ENCODE measurements around the gene PDE11A.
"Not testable (repeated sequence)": the region's sequence is repeated elsewhere in the genome, so short reads cannot be mapped to it uniquely, and the experiment has no call there.

Gene PDE11A

DNA sequence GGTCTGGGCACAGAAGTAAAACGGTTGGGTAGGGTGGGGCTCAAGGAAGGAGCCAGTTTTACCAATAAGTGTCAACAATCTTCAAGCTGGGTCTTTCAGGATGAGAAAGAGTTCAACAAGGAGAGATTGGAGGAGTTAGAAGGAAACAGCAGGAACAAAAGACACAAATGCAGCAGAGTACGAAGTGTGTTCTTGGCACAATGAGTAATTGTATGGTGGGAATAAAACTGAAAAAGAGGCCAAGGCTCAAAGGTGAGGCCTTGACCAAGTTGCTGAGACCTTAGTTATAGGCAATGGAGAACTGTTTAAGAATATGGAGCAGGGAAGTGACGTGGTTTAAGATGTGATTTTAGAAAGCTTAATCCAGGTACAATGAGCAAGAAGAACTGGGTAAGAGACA, 230.3 kb downstream of the PDE11A start:
- Histone ChIP-seq H3K27ac (ENCODE audit: low read depth in 2 of 2, low read length in 2 of 2) (no peak overlapping the region), H3K4me1 (ENCODE audit: control insufficient read depth in 2 of 2, insufficient read depth in 2 of 2, low read length in 2 of 2) (peaks cover 0 to 13% of the 10 kb centered on the region in 2 donors), H3K27me3 (ENCODE audit: control insufficient read depth in 2 of 2, insufficient read depth in 2 of 2, low read length in 2 of 2) (no peaks in the 10 kb centered on the region), H3K36me3 (ENCODE audit: control insufficient read depth in 2 of 2, insufficient read depth in 2 of 2, low read length in 2 of 2) (no peaks in the 10 kb centered on the region), H3K4me3 (ENCODE audit: low read length in 2 of 2) (no peak overlapping the region), H3K9me3 (ENCODE audit: control insufficient read depth in 2 of 2, low read length in 2 of 2) (no peaks in the 10 kb centered on the region), H3K9ac (ENCODE audit: low read depth in 1 of 2, low read length in 2 of 2) (no peak overlapping the region)

DNA sequence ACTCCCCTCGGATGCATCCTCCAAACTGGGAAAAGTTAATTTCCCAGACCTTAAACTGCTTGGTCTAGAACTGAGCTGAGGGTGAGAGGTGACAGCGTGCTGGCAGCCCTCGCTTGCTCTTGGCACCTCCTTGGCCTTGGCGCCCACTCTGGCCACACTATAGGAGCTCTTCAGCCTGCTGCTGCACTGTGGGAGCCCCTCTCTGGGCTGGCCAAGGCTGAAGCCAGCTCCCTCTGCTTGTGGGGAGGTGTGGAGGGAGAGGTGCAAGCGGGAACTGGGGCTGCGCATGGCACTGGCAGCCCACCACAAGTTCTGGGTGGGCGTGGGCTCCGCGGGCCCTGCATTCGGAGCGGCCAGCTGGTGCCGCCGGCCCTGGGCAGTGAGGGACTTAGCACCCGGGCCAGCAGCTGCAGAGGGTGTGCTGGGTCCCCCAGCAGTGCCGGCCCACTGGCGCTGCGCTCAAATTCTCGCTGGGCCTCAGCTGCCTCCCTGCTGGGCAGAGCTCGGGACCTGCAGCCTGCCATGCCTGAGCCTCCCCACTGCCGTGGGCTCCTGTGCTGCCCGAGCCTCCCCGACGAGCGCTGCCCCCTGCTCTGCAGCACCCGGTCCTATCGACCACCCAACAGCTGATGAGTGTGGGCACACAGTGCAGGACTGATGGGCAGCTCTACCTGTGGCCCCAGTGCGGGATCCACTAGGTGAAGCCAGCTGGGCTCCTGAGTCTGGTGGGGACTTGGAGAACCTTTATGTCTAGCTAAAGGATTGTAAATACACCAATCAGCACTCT, 237.0 kb downstream of the PDE11A start:
- not testable (repeated sequence) for H3K27me3 ChIP-seq (ENCODE audit: control insufficient read depth in 2 of 2, insufficient read depth in 2 of 2, low read length in 2 of 2); H3K36me3 ChIP-seq (ENCODE audit: control insufficient read depth in 2 of 2, insufficient read depth in 2 of 2, low read length in 2 of 2); H3K4me3 ChIP-seq (ENCODE audit: low read length in 2 of 2); H3K9me3 ChIP-seq (ENCODE audit: control insufficient read depth in 2 of 2, low read length in 2 of 2); H3K27ac ChIP-seq (ENCODE audit: low read depth in 2 of 2, low read length in 2 of 2); H3K4me1 ChIP-seq (ENCODE audit: control insufficient read depth in 2 of 2, insufficient read depth in 2 of 2, low read length in 2 of 2); H3K9ac ChIP-seq (ENCODE audit: low read depth in 1 of 2, low read length in 2 of 2)

DNA sequence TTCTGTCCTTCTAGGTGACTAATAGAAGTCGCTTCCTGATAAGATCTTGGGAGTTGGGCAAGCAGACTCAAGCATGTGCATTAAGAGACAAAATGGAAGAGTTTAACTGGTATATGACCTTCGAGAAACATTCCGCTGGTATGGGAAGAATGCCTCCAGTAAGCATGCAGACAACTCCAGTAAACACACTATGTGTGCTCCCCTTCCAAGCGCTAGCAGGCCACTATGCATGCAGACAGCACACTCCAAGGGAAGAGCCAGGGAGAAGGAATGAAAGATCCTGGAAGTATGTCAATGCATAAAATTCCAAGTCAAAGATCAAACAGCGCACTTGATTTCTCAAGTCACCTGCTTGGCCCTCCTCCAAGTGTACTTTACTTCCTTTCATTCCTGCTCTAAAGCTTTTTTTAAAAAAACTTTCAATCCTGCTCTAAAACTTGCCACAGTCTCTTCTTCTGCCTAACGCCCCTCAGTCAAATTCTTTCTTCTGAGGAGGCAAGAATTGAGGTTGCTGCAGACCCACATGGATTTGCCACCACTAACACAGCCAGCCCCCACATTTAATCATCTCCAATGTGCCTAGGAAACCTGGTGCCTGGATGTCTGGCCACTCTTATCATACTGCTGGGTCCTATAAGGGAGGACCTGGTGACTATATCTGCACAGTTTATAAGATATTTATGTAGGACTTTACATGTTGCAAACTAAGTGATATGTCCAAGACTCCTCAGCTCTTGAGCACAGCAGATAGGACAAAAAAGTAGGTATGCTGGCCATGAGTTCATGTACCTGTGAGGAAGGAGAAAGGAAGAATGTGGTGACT, 239.8 kb downstream of the PDE11A start:
- Histone ChIP-seq H3K36me3 (ENCODE audit: control insufficient read depth in 2 of 2, insufficient read depth in 2 of 2, low read length in 2 of 2) (no peaks in the 10 kb centered on the region), H3K4me3 (ENCODE audit: low read length in 2 of 2) (no peak overlapping the region), H3K9ac (ENCODE audit: low read depth in 1 of 2, low read length in 2 of 2) (no peak overlapping the region), H3K4me1 (ENCODE audit: control insufficient read depth in 2 of 2, insufficient read depth in 2 of 2, low read length in 2 of 2) (peaks cover 0 to 3% of the 10 kb centered on the region in 2 donors), H3K27ac (ENCODE audit: low read depth in 2 of 2, low read length in 2 of 2) (no peak overlapping the region), H3K27me3 (ENCODE audit: control insufficient read depth in 2 of 2, insufficient read depth in 2 of 2, low read length in 2 of 2) (no peaks in the 10 kb centered on the region), H3K9me3 (ENCODE audit: control insufficient read depth in 2 of 2, low read length in 2 of 2) (no peaks in the 10 kb centered on the region)

- no peaks in the 10 kb centered on the region for H3K27me3 ChIP-seq (ENCODE audit: control insufficient read depth in 2 of 2, insufficient read depth in 2 of 2, low read length in 2 of 2)
- no peak overlapping the region for H3K27ac ChIP-seq (ENCODE audit: low read depth in 2 of 2, low read length in 2 of 2)
- no peaks in the 10 kb centered on the region for H3K36me3 ChIP-seq (ENCODE audit: control insufficient read depth in 2 of 2, insufficient read depth in 2 of 2, low read length in 2 of 2)
- H3K9ac ChIP-seq (ENCODE audit: low read depth in 1 of 2, low read length in 2 of 2) = no peak overlapping the region
- peaks cover 0 to 3% of the 10 kb centered on the region in 2 donors for H3K4me1 ChIP-seq (ENCODE audit: control insufficient read depth in 2 of 2, insufficient read depth in 2 of 2, low read length in 2 of 2)
- no peak overlapping the region for H3K4me3 ChIP-seq (ENCODE audit: low read length in 2 of 2)
- H3K9me3 ChIP-seq (ENCODE audit: control insufficient read depth in 2 of 2, low read length in 2 of 2) = no peaks in the 10 kb centered on the region
Observed at GRCh38 chr2:177830881-177831386, 241.6 kb downstream of the PDE11A start.

GRCh38 chr2:177828557-177828956, 244.0 kb downstream of the PDE11A start:
- Histone ChIP-seq H3K36me3 (ENCODE audit: control insufficient read depth in 2 of 2, insufficient read depth in 2 of 2, low read length in 2 of 2) (no peaks in the 10 kb centered on the region), H3K9me3 (ENCODE audit: control insufficient read depth in 2 of 2, low read length in 2 of 2) (no peaks in the 10 kb centered on the region), H3K9ac (ENCODE audit: low read depth in 1 of 2, low read length in 2 of 2) (no peak overlapping the region), H3K27ac (ENCODE audit: low read depth in 2 of 2, low read length in 2 of 2) (no peak overlapping the region), H3K4me1 (ENCODE audit: control insufficient read depth in 2 of 2, insufficient read depth in 2 of 2, low read length in 2 of 2) (peaks cover 0 to 3% of the 10 kb centered on the region in 2 donors), H3K27me3 (ENCODE audit: control insufficient read depth in 2 of 2, insufficient read depth in 2 of 2, low read length in 2 of 2) (no peaks in the 10 kb centered on the region), H3K4me3 (ENCODE audit: low read length in 2 of 2) (no peak overlapping the region)

GRCh38 chr2:177826897-177827296, 245.7 kb downstream of the PDE11A start:
- no peak overlapping the region for H3K27ac ChIP-seq (ENCODE audit: low read depth in 2 of 2, low read length in 2 of 2)
- no peak overlapping the region for H3K9ac ChIP-seq (ENCODE audit: low read depth in 1 of 2, low read length in 2 of 2)
- no peaks in the 10 kb centered on the region for H3K9me3 ChIP-seq (ENCODE audit: control insufficient read depth in 2 of 2, low read length in 2 of 2)
- H3K27me3 ChIP-seq (ENCODE audit: control insufficient read depth in 2 of 2, insufficient read depth in 2 of 2, low read length in 2 of 2) = peaks cover 0 to 2% of the 10 kb centered on the region in 2 donors
- H3K36me3 ChIP-seq (ENCODE audit: control insufficient read depth in 2 of 2, insufficient read depth in 2 of 2, low read length in 2 of 2) = no peaks in the 10 kb centered on the region
- no peak overlapping the region for H3K4me3 ChIP-seq (ENCODE audit: low read length in 2 of 2)
- H3K4me1 ChIP-seq (ENCODE audit: control insufficient read depth in 2 of 2, insufficient read depth in 2 of 2, low read length in 2 of 2) = no peaks in the 10 kb centered on the region

GRCh38 chr2:177822941-177823340, 249.6 kb downstream of the PDE11A start:
- Histone ChIP-seq H3K27me3 (ENCODE audit: control insufficient read depth in 2 of 2, insufficient read depth in 2 of 2, low read length in 2 of 2) (peaks cover 0 to 2% of the 10 kb centered on the region in 2 donors), H3K4me3 (ENCODE audit: low read length in 2 of 2) (no peak overlapping the region), H3K27ac (ENCODE audit: low read depth in 2 of 2, low read length in 2 of 2) (no peak overlapping the region), H3K4me1 (ENCODE audit: control insufficient read depth in 2 of 2, insufficient read depth in 2 of 2, low read length in 2 of 2) (no peaks in the 10 kb centered on the region), H3K36me3 (ENCODE audit: control insufficient read depth in 2 of 2, insufficient read depth in 2 of 2, low read length in 2 of 2) (no peaks in the 10 kb centered on the region), H3K9me3 (ENCODE audit: control insufficient read depth in 2 of 2, low read length in 2 of 2) (no peaks in the 10 kb centered on the region), H3K9ac (ENCODE audit: low read depth in 1 of 2, low read length in 2 of 2) (no peak overlapping the region)

- H3K9me3 ChIP-seq (ENCODE audit: control insufficient read depth in 2 of 2, low read length in 2 of 2) = no peaks in the 10 kb centered on the region
- no peak overlapping the region for H3K4me3 ChIP-seq (ENCODE audit: low read length in 2 of 2)
- H3K36me3 ChIP-seq (ENCODE audit: control insufficient read depth in 2 of 2, insufficient read depth in 2 of 2, low read length in 2 of 2) = no peaks in the 10 kb centered on the region
- no peak overlapping the region for H3K9ac ChIP-seq (ENCODE audit: low read depth in 1 of 2, low read length in 2 of 2)
- H3K27me3 ChIP-seq (ENCODE audit: control insufficient read depth in 2 of 2, insufficient read depth in 2 of 2, low read length in 2 of 2) = peaks cover 0 to 2% of the 10 kb centered on the region in 2 donors
- no peaks in the 10 kb centered on the region for H3K4me1 ChIP-seq (ENCODE audit: control insufficient read depth in 2 of 2, insufficient read depth in 2 of 2, low read length in 2 of 2)
- H3K27ac ChIP-seq (ENCODE audit: low read depth in 2 of 2, low read length in 2 of 2) = no peak overlapping the region
Observed at GRCh38 chr2:177818412-177818811, 254.2 kb downstream of the PDE11A start.

DNA sequence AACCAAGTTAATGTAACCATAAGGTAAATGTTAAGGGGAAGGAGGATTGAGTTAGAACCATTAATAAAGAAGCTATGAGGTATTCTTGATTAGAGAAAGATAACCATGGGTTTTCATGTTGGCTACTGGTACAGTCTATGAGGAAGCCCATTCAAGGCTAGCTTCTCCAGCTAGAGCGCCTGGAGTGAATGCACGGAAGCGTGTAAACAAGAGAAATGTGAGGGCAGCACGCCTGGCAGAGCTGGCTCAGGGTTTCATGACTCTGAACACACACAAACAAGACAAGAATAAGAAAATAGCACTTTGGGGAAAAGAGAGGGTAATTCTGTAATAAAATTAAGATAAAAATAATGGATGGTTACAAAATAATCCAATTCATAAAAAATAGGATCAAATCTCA, 255.3 kb downstream of the PDE11A start:
- Histone ChIP-seq H3K9ac (ENCODE audit: low read depth in 1 of 2, low read length in 2 of 2) (no peak overlapping the region), H3K4me1 (ENCODE audit: control insufficient read depth in 2 of 2, insufficient read depth in 2 of 2, low read length in 2 of 2) (no peaks in the 10 kb centered on the region), H3K36me3 (ENCODE audit: control insufficient read depth in 2 of 2, insufficient read depth in 2 of 2, low read length in 2 of 2) (no peaks in the 10 kb centered on the region), H3K27me3 (ENCODE audit: control insufficient read depth in 2 of 2, insufficient read depth in 2 of 2, low read length in 2 of 2) (no peaks in the 10 kb centered on the region), H3K27ac (ENCODE audit: low read depth in 2 of 2, low read length in 2 of 2) (no peak overlapping the region), H3K4me3 (ENCODE audit: low read length in 2 of 2) (no peak overlapping the region), H3K9me3 (ENCODE audit: control insufficient read depth in 2 of 2, low read length in 2 of 2) (peaks cover 0 to 2% of the 10 kb centered on the region in 2 donors)

GRCh38 chr2:177816766-177817165, 255.8 kb downstream of the PDE11A start:
- Histone ChIP-seq H3K27me3 (ENCODE audit: control insufficient read depth in 2 of 2, insufficient read depth in 2 of 2, low read length in 2 of 2) (no peaks in the 10 kb centered on the region), H3K27ac (ENCODE audit: low read depth in 2 of 2, low read length in 2 of 2) (no peak overlapping the region), H3K4me3 (ENCODE audit: low read length in 2 of 2) (no peak overlapping the region), H3K9ac (ENCODE audit: low read depth in 1 of 2, low read length in 2 of 2) (no peak overlapping the region), H3K9me3 (ENCODE audit: control insufficient read depth in 2 of 2, low read length in 2 of 2) (peaks cover 0 to 2% of the 10 kb centered on the region in 2 donors), H3K4me1 (ENCODE audit: control insufficient read depth in 2 of 2, insufficient read depth in 2 of 2, low read length in 2 of 2) (no peaks in the 10 kb centered on the region), H3K36me3 (ENCODE audit: control insufficient read depth in 2 of 2, insufficient read depth in 2 of 2, low read length in 2 of 2) (no peaks in the 10 kb centered on the region)

All from mucosa of rectum (tissue), 2 donors.